GM12878 (cell line): ENCODE results near the gene THADA. TPM values are rescaled to one million over a fixed set of nuclear protein-coding genes. Genes with fewer than 3 reads are reported as not detected.

Experiments used
- ATAC-seq: fragments of 200-7000 bp; cut with Tn5 transposase; 3 replicates; pipeline ENCODE4 v1.9.1; 2020; ENCODE audit warnings: mild to moderate bottlenecking, moderate library complexity
- BruUV-seq: library from RNA; stranded (reverse); fragments of 400-500 nt; replicated peaks from 2 replicates; lab custom pipeline; 2021; lab: Mats Ljungman, UMichigan
- CTCF ChIA-PET: fragments of 300-600 bp; sonication (Branson Sonifier 250); formaldehyde crosslinking; extraction: SDS; loops from one replicate; lab custom pipeline; 2021; ENCODE audit warnings: inconsistent platforms; lab: Yijun Ruan, JAX
- POLR2A ChIA-PET: fragments of 350-600 bp; formaldehyde crosslinking; extraction: SDS; loops from one replicate; lab custom pipeline; 2021; ENCODE audit warnings: inconsistent platforms; lab: Charles Lee
- RAD21 ChIA-PET: fragments of 300-600 bp; sonication (Branson Sonifier 250); formaldehyde crosslinking; loops from one replicate; lab custom pipeline; 2023; ENCODE audit warnings: antibody characterized with exemption; ENCODE audit not compliant: unreplicated experiment; lab: Charles Lee
- SMC1A ChIA-PET: fragments of 300-600 bp; sonication (Branson Sonifier 250); formaldehyde crosslinking; loops from one replicate; lab custom pipeline; 2023; ENCODE audit not compliant: unreplicated experiment, uncharacterized antibody; lab: Charles Lee
- DNase-seq: peaks from one replicate; pipeline ENCODE4 v3.0.0-alpha.2; 2011; ENCODE audit warnings: low read depth, low spot score
- FAIRE-seq: peaks from 3 replicates; lab custom pipeline; 2011; peaks lifted over from hg19 to GRCh38; lab: Jason Lieb, UNC
- H2AFZ ChIP-seq: 2 replicates; pipeline ENCODE4 v1.6.0; 2011; ENCODE audit warnings: low read depth, low read length, control low read depth; ENCODE audit not compliant: control insufficient read depth
- H3K27ac ChIP-seq: 2 replicates; pipeline ENCODE4 v1.5.1; 2011; ENCODE audit warnings: control low read depth; ENCODE audit not compliant: control insufficient read depth, insufficient read depth
- H3K27me3 ChIP-seq, 2 experiments: replicated peaks in 1 of 2; 2 replicates each; pipeline versions ENCODE4 v1.6.0 to v1.6.1; 2011; ENCODE audit warnings: low read length in 1 of 2; ENCODE audit not compliant: control insufficient read depth in 2 of 2, insufficient read depth in 2 of 2
- H3K36me3 ChIP-seq, 2 experiments: 2 replicates each; pipeline ENCODE4 v1.5.1; 2011; ENCODE audit warnings: low read length in 1 of 2; ENCODE audit not compliant: control insufficient read depth in 2 of 2, insufficient read depth in 2 of 2
- H3K4me1 ChIP-seq: 2 replicates; pipeline ENCODE4 v1.6.1; 2011; ENCODE audit warnings: mild to moderate bottlenecking, low read length, moderate library complexity, mixed read lengths; ENCODE audit not compliant: control insufficient read depth, insufficient read depth
- H3K4me2 ChIP-seq: 2 replicates; pipeline ENCODE4 v1.6.0; 2011; ENCODE audit warnings: control low read depth; ENCODE audit not compliant: control insufficient read depth, insufficient read depth
- H3K4me3 ChIP-seq: fragments of 200-600 bp; sonication (generic); 2 replicates; pipeline ENCODE4 v1.5.1; 2016
- H3K79me2 ChIP-seq: 2 replicates; pipeline ENCODE4 v1.6.0; 2011; ENCODE audit warnings: low read length; ENCODE audit not compliant: control insufficient read depth, insufficient read depth
- H3K9ac ChIP-seq: 2 replicates; pipeline ENCODE4 v1.8.0; 2011; ENCODE audit warnings: low read length, control low read depth, mixed read lengths; ENCODE audit not compliant: control insufficient read depth, insufficient read depth
- H3K9me3 ChIP-seq: replicated peaks from 3 replicates; pipeline ENCODE4 v1.5.1; 2011; ENCODE audit warnings: mild to moderate bottlenecking, low read length; ENCODE audit not compliant: control insufficient read depth, insufficient read depth
- H4K20me1 ChIP-seq: 2 replicates; pipeline ENCODE4 v1.6.0; 2011; ENCODE audit not compliant: control insufficient read depth, insufficient read depth
- BHLHE40 ChIP-seq, 2 experiments: fragments of 450-650 bp in 1 of 2; IDR thresholded peaks; 2 replicates each; pipeline ENCODE4 v1.6.1; 2011 to 2017; ENCODE audit warnings: low read depth in 2 of 2, borderline replicate concordance in 1 of 2, improper control_type of control experiment in 1 of 2, low read length in 1 of 2, mild to moderate bottlenecking in 1 of 2
- FOXM1 ChIP-seq: IDR thresholded peaks from 2 replicates; pipeline ENCODE4 v1.6.1; 2012; ENCODE audit warnings: low read depth, mild to moderate bottlenecking, inconsistent platforms, low read length, moderate library complexity
- KAT2A ChIP-seq: conservative IDR thresholded peaks from 2 replicates; pipeline ENCODE4 v1.6.1; 2011; ENCODE audit warnings: low read depth, low read length; ENCODE audit not compliant: control insufficient read depth
- NR2C1 ChIP-seq: fragments of 450-650 bp; IDR thresholded peaks from 2 replicates; pipeline ENCODE4 v1.6.1; 2017; ENCODE audit warnings: antibody characterized with exemption, mild to moderate bottlenecking, moderate library complexity
- POLR2A ChIP-seq: IDR thresholded peaks from 2 replicates; pipeline ENCODE4 v1.6.1; 2011; ENCODE audit warnings: low read depth, mild to moderate bottlenecking, low read length
- RFX5 ChIP-seq: IDR thresholded peaks from 2 replicates; pipeline ENCODE4 v1.6.1; 2011; ENCODE audit warnings: low read depth, low read length, improper control_type of control experiment
- SMAD5 ChIP-seq: IDR thresholded peaks from 2 replicates; pipeline ENCODE4 v1.6.1; 2016; ENCODE audit warnings: antibody characterized with exemption, low read depth
- SP1 ChIP-seq: IDR thresholded peaks from one replicate; pipeline ENCODE4 v1.6.1; 2011; ENCODE audit warnings: low read depth, low read length
- TBL1XR1 ChIP-seq: IDR thresholded peaks from 2 replicates; pipeline ENCODE4 v1.6.1; 2012; ENCODE audit warnings: low read depth, low read length, improper control_type of control experiment
- WRNIP1 ChIP-seq: IDR thresholded peaks from 2 replicates; pipeline ENCODE4 v1.6.1; 2011; ENCODE audit warnings: low read depth, low read length, improper control_type of control experiment, borderline replicate concordance
- ZZZ3 ChIP-seq: IDR thresholded peaks from 2 replicates; pipeline ENCODE4 v1.6.1; 2011; ENCODE audit warnings: low read depth; ENCODE audit not compliant: control insufficient read depth, insufficient read length
- WGBS: methylation state at CpG from one replicate; pipeline ENCODE4 v1.1.6; 2016; ENCODE audit warnings: low lambda C conversion rate; ENCODE audit not compliant: insufficient replicate concordance, insufficient coverage; ENCODE audit errors: missing lambda C conversion rate; 5-methylcytosine and 5-hydroxymethylcytosine counted together
- in situ Hi-C: fragments of 300-500 bp; cut with MboI; formaldehyde crosslinking; loops from 9 replicates; pipeline ENCODE4 v1.14.3; 2018; ENCODE audit warnings: mixed read lengths
- intact Hi-C: fragments of 100-400 bp; cut with micrococcal nuclease; formaldehyde crosslinking; loops from one replicate; pipeline ENCODE4 v1.14.2; 2022; ENCODE audit not compliant: unreplicated experiment
- polyA plus RNA-seq, 11 experiments: library from polyadenylated mRNA; depleted of rRNA in 4 of 11; unstranded in 6 of 11; stranded (reverse) in 5 of 11; fragments of >200 nt; fragmentation: Nextera tagmentation in 4 of 11; fragmentation: Illumina TruSeq in 1 of 11; extraction: Ambion mirVana in 4 of 11; extraction: Trizol in 1 of 11; gene quantifications; 1 replicate in 1 of 11; 2 replicates in 10 of 11; pipeline versions ENCODE4 v1.2.1 to v1.2.3, GENCODE V29; 2011 to 2016; ENCODE audit warnings: inconsistent platforms in 2 of 11, missing spikeins in 2 of 11, low read depth in 1 of 11
- total RNA-seq, 4 experiments: library from RNA; depleted of rRNA in 3 of 4; stranded (reverse); fragments of >200 nt in 3 of 4; fragmentation: Illumina TruSeq in 1 of 4; extraction: Trizol in 1 of 4; gene quantifications; 2 replicates each; pipeline versions ENCODE4 v1.2.1 to v1.2.3, GENCODE V29; 2013 to 2021
- TF ChIP-seq, protein P1 (sequence below): IDR thresholded peaks from 2 replicates; pipeline ENCODE4 v1.6.1; 2011; ENCODE audit warnings: borderline replicate concordance, low read depth, mild to moderate bottlenecking, moderate library complexity, low read length; ENCODE audit not compliant: insufficient read depth, poor library complexity, severe bottlenecking
- TF ChIP-seq, protein P2 (sequence below): fragments of 450-650 bp; IDR thresholded peaks from 2 replicates; pipeline ENCODE4 v1.6.1; 2016; ENCODE audit warnings: mild to moderate bottlenecking

THADA gene
- total and polyA plus RNA-seq, 10 of the 15 experiments (the other 5 are each of a cell fraction or from before 2014, with no cell fraction given) = 14.6 to 33.2 (median 23.2) TPM

DNA sequence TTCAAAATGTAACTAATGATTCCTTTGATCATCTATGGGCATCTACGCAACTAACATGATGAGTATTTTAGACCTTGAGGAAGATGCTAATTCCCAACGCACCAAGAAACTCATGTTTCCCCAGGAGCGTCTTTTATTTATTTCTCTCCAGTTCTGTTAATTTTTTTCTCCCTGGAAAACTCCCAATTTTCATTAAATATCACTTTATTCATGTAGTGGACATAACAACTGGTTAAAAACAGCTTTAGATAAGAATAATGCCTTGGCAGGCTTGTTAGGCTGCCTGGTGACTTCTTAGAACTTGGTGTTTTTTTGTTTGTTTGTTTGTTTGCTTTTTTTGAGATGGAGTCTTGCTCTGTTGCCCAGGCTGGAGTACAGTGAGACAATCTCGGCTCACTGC lies 306.5 kb downstream of the THADA start (continued):
- TF ChIP-seq SP1 = no peak
- no peak for TF ChIP-seq KAT2A
- TF ChIP-seq ZZZ3 = no peak

DNA sequence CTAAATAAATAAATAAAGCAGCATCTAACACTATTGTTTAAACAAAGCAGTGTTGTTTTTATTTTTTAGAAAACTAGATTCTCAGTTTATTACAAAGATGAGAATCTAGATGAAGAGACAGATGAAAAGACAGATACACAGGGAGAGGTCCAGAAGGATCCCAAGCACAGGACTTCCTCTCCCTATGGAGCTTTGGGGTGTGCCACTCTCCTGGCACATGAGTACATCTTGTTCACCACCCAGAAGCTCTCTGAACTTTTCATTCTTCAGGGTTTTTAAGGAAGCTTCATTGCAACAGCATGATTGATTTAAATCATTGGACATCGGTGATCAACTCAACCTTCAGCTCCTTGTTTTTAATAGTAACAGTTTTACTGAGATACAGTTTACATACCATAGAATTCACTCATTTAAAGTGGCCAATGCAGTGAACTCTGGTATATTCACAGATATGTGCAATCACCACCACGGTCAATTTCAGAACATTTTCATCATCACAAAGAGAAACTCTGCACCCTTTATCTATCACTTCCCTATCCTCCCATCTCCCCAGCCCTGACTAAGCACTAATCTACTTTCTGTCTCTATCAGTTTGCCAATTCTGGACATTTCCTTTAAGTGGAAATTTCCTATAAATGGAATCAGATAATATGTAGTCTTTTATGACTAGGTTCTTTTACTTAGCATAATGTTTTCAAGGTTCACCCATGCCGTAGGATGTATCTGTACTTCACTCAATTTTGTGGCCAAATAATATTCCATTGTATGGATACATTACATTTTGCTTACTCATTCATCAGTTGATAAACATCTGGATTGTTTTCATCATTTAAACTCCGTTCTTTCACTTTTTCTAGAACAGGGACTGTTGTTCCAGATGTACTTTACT lies 307.2 kb downstream of the THADA start:
- POLR2A ChIA-PET = interaction anchor here (0.7 kb wide), 1 partner anchor 332 kb away, joined by 3 read pairs; no protein-coding TSS in a partner anchor
- no peak for TF ChIP-seq KAT2A
- TF ChIP-seq ZZZ3 = no peak
- TF ChIP-seq TBL1XR1 = no peak
- TF ChIP-seq, protein P1, sequence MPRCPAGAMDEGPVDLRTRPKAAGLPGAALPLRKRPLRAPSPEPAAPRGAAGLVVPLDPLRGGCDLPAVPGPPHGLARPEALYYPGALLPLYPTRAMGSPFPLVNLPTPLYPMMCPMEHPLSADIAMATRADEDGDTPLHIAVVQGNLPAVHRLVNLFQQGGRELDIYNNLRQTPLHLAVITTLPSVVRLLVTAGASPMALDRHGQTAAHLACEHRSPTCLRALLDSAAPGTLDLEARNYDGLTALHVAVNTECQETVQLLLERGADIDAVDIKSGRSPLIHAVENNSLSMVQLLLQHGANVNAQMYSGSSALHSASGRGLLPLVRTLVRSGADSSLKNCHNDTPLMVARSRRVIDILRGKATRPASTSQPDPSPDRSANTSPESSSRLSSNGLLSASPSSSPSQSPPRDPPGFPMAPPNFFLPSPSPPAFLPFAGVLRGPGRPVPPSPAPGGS = no peak
- TF ChIP-seq SMAD5 = no peak
- TF ChIP-seq NR2C1 = no peak
- TF ChIP-seq, protein P2, sequence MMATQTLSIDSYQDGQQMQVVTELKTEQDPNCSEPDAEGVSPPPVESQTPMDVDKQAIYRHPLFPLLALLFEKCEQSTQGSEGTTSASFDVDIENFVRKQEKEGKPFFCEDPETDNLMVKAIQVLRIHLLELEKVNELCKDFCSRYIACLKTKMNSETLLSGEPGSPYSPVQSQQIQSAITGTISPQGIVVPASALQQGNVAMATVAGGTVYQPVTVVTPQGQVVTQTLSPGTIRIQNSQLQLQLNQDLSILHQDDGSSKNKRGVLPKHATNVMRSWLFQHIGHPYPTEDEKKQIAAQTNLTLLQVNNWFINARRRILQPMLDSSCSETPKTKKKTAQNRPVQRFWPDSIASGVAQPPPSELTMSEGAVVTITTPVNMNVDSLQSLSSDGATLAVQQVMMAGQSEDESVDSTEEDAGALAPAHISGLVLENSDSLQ = no peak
- TF ChIP-seq BHLHE40 (IDR thresholded peaks at IDR 0.05; ENCODE audit: borderline replicate concordance in 1 of 2, low read depth in 2 of 2, low read length in 1 of 2) = no peak
- no peak for TF ChIP-seq WRNIP1
- TF ChIP-seq POLR2A = no peak
- no peak for TF ChIP-seq FOXM1
- TF ChIP-seq RFX5 = no peak
- TF ChIP-seq, all 136 proteins: peak for 0
- DNase-seq (no peak), ATAC-seq (no peak), FAIRE-seq (no peak)
- Histone ChIP-seq H3K4me1 (peaks cover 8% of the 10 kb centered on the region), H3K79me2 (no peaks in the 10 kb centered on the region), H3K4me3 (no peak overlapping the region), H2AFZ (no peak overlapping the region), H4K20me1 (no peaks in the 10 kb centered on the region), H3K9ac (no peak overlapping the region), H3K27ac (no peak overlapping the region), H3K9me3 (peaks cover 27% of the 10 kb centered on the region), H3K4me2 (no peak overlapping the region), H3K36me3 (peaks cover 15 to 23% of the 10 kb centered on the region in 2 experiments), H3K27me3 (no peaks in the 10 kb centered on the region)
- in situ Hi-C loops = no loop called here
- SMC1A ChIA-PET = interaction anchor here (0.7 to 1.7 kb wide), 4 partner anchors 23 to 91 kb away, joined by 3 read pairs; no protein-coding TSS in a partner anchor
- over 99% methylated on average over 4 of the region's 4 CpGs for WGBS
- BruUV-seq = no TSS peak
- CTCF ChIA-PET = interaction anchor here (1.2 kb wide), 1 partner anchor 196 kb away, joined by 5 read pairs; no protein-coding TSS in a partner anchor
- intact Hi-C loops = no loop called here
- RAD21 ChIA-PET = interaction anchor here (1.0 kb wide), 1 partner anchor 60 kb away, joined by 3 read pairs; no protein-coding TSS in a partner anchor
